ENCODE results near the gene SCFD2. TPM values are rescaled to one million over a fixed set of nuclear protein-coding genes. Genes with fewer than 3 reads are reported as not detected.
"Not testable (repeated sequence)": the region's sequence is repeated elsewhere in the genome, so short reads cannot be mapped to it uniquely, and the experiment has no call there.

Gene SCFD2
- total and polyA plus RNA-seq, 2 donors (not counting 3 experiments of a cell fraction or from before 2014, with no cell fraction given), result 12.3 to 22.8 TPM

DNA sequence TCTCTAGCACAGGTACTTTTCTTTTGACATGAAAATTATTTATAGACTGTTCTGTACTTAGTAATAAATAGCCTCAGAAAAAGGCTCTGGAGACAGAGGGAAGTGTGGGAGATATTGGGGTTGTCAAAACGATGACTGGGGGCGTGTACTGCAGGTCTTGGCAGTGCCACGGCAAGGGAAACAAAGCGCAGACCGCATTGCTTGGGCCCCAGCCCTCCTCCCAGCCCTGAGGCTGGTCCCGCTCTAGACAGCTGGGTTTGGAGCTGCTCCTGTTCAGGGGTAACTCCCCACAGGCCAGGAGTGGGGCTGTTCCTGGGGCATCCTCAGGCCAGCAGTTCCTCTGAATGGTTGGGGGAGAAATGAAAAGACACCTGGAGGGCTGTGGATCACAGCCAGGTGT lies 372.1 kb downstream of the SCFD2 start:
- Histone ChIP-seq H3K27ac (ENCODE audit: insufficient read depth, low read depth, low read length) (no peak overlapping the region), H3K4me1 (ENCODE audit: control insufficient read depth, extremely low read depth, insufficient read depth, low read length) (peaks cover 11% of the 10 kb centered on the region), H3K9me3 (replicated peaks; ENCODE audit: control insufficient read depth, insufficient read depth, low read length) (no peaks in the 10 kb centered on the region), H2AFZ (ENCODE audit: low read depth, low read length) (no peak overlapping the region), H3K4me3 (replicated peaks in 1 of 3; ENCODE audit: insufficient read depth in 1 of 3, low read depth in 1 of 3, low read length in 3 of 3) (no peak overlapping the region), H3K36me3 (ENCODE audit: control insufficient read depth in 2 of 2, extremely low read depth in 1 of 2, insufficient read depth in 2 of 2, low read length in 2 of 2) (no peaks in the 10 kb centered on the region), H4K20me1 (replicated peaks; ENCODE audit: control insufficient read depth, extremely low read depth, insufficient read depth, low read length) (no peaks in the 10 kb centered on the region), H3K79me2 (ENCODE audit: control insufficient read depth, insufficient read depth, low read length) (no peaks in the 10 kb centered on the region), H3K27me3 (ENCODE audit: control insufficient read depth in 2 of 2, insufficient read depth in 2 of 2, low read length in 2 of 2) (no peaks in the 10 kb centered on the region), H3K9ac (replicated peaks; ENCODE audit: extremely low read depth, insufficient read depth, low read length) (no peak overlapping the region), H3K9me1 (replicated peaks; ENCODE audit: control insufficient read depth, extremely low read depth, insufficient read depth, low read length) (no peaks in the 10 kb centered on the region), H3K4me2 (ENCODE audit: insufficient read depth, low read length) (no peak overlapping the region)
- TF ChIP-seq, protein P1, sequence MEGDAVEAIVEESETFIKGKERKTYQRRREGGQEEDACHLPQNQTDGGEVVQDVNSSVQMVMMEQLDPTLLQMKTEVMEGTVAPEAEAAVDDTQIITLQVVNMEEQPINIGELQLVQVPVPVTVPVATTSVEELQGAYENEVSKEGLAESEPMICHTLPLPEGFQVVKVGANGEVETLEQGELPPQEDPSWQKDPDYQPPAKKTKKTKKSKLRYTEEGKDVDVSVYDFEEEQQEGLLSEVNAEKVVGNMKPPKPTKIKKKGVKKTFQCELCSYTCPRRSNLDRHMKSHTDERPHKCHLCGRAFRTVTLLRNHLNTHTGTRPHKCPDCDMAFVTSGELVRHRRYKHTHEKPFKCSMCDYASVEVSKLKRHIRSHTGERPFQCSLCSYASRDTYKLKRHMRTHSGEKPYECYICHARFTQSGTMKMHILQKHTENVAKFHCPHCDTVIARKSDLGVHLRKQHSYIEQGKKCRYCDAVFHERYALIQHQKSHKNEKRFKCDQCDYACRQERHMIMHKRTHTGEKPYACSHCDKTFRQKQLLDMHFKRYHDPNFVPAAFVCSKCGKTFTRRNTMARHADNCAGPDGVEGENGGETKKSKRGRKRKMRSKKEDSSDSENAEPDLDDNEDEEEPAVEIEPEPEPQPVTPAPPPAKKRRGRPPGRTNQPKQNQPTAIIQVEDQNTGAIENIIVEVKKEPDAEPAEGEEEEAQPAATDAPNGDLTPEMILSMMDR (IDR thresholded peaks at IDR 0.05; ENCODE audit: extremely low read depth in 1 of 2, insufficient read depth in 1 of 2, low read depth in 1 of 2, low read length in 2 of 2), result no peak
- TF ChIP-seq EZH2 (IDR thresholded peaks at IDR 0.05; ENCODE audit: borderline replicate concordance, low read depth, low read length, severe bottlenecking) (no peak), GATA2 (IDR thresholded peaks at IDR 0.05; ENCODE audit: insufficient read depth, insufficient read length, low read depth, low read length) (no peak), POLR2AphosphoS5 (IDR thresholded peaks at IDR 0.05; ENCODE audit: insufficient read depth, low read depth, low read length) (no peak), JUN (IDR thresholded peaks at IDR 0.05; ENCODE audit: borderline replicate concordance, insufficient read depth, insufficient read length, low read depth) (no peak), MYC (IDR thresholded peaks at IDR 0.05; ENCODE audit: low read depth, low read length) (no peak), FOS (IDR thresholded peaks at IDR 0.05; ENCODE audit: borderline replicate concordance, insufficient read depth, low read length) (no peak), POLR2A (IDR thresholded peaks at IDR 0.05; ENCODE audit: low read depth, low read length) (no peak)
- TF ChIP-seq, protein P2, sequence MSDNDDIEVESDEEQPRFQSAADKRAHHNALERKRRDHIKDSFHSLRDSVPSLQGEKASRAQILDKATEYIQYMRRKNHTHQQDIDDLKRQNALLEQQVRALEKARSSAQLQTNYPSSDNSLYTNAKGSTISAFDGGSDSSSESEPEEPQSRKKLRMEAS (IDR thresholded peaks at IDR 0.05; ENCODE audit: insufficient read depth, insufficient read length), result no peak
- POLR2A ChIA-PET, result no interaction called here
- intact Hi-C loops (cut with micrococcal nuclease), result no loop called here
- BruUV-seq (replicated peaks), result no TSS peak
- no peak for FAIRE-seq
- CTCF ChIA-PET, result no interaction called here
- dilution Hi-C loops (cut with MboI; ENCODE audit: extremely low pct_ligation_motif_present, low sequenced_read_pairs), result no loop called here
- no peak for DNase-seq (ENCODE audit: low read depth, low spot score)

DNA sequence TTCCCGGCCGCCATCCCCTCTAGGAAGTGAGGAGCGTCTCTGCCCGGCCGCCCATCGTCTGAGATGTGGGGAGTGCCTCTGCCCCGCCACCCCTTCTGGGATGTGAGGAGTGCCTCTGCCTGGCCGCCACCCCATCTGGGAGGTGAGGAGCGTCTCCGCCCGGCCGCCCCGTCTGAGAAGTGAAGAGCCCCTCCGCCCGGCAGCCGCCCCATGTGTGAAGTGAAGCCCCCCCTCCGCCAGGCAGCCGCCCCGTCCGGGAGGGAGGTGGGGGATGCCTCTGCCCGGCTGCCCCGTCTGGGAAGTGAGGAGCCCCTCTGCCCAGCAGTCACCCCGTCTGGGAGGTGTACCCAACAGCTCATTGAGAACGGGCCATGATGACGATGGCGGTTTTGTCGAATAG lies 373.3 kb downstream of the SCFD2 start:
- BruUV-seq (replicated peaks); FAIRE-seq; H3K9me1 ChIP-seq (replicated peaks; ENCODE audit: control insufficient read depth, extremely low read depth, insufficient read depth, low read length); H3K36me3 ChIP-seq (ENCODE audit: control insufficient read depth in 2 of 2, extremely low read depth in 1 of 2, insufficient read depth in 2 of 2, low read length in 2 of 2); POLR2A ChIA-PET; H3K27ac ChIP-seq (ENCODE audit: insufficient read depth, low read depth, low read length); H3K27me3 ChIP-seq (ENCODE audit: control insufficient read depth in 2 of 2, insufficient read depth in 2 of 2, low read length in 2 of 2); H4K20me1 ChIP-seq (replicated peaks; ENCODE audit: control insufficient read depth, extremely low read depth, insufficient read depth, low read length); H3K79me2 ChIP-seq (ENCODE audit: control insufficient read depth, insufficient read depth, low read length); H3K4me3 ChIP-seq (replicated peaks in 1 of 3; ENCODE audit: insufficient read depth in 1 of 3, low read depth in 1 of 3, low read length in 3 of 3); H3K9ac ChIP-seq (replicated peaks; ENCODE audit: extremely low read depth, insufficient read depth, low read length); DNase-seq (ENCODE audit: low read depth, low spot score); CTCF ChIA-PET; dilution Hi-C loops (cut with MboI; ENCODE audit: extremely low pct_ligation_motif_present, low sequenced_read_pairs); H3K9me3 ChIP-seq (replicated peaks; ENCODE audit: control insufficient read depth, insufficient read depth, low read length); H2AFZ ChIP-seq (ENCODE audit: low read depth, low read length); intact Hi-C loops (cut with micrococcal nuclease); H3K4me2 ChIP-seq (ENCODE audit: insufficient read depth, low read length): not testable (repeated sequence)
- H3K4me1 ChIP-seq (ENCODE audit: control insufficient read depth, extremely low read depth, insufficient read depth, low read length), result peaks cover 11% of the 10 kb centered on the region
